ENCODE results near the gene SKIC3.

SKIC3 gene

GRCh38 chr5:95530416-95530815, 24.4 kb downstream of the SKIC3 start:
- DNase-seq, result no peak

GRCh38 chr5:95528565-95528964, 26.2 kb downstream of the SKIC3 start:
- no peak for DNase-seq

- no peak for DNase-seq
Measured at GRCh38 chr5:95526871-95527270, 27.9 kb downstream of the SKIC3 start.

GRCh38 chr5:95524423-95524822, 30.4 kb downstream of the SKIC3 start:
- DNase-seq, result no peak

GRCh38 chr5:95520206-95520605, 34.6 kb downstream of the SKIC3 start:
- DNase-seq, result no peak

- DNase-seq, result no peak
Measured at GRCh38 chr5:95519681-95520080, 35.1 kb downstream of the SKIC3 start.

- no peak for DNase-seq
Measured at GRCh38 chr5:95519151-95519550, 35.6 kb downstream of the SKIC3 start.

- no peak for DNase-seq
Measured at GRCh38 chr5:95518417-95518816, 36.4 kb downstream of the SKIC3 start.

GRCh38 chr5:95511606-95512005, 43.2 kb downstream of the SKIC3 start:
- no peak for DNase-seq

GRCh38 chr5:95508550-95508949, 46.2 kb downstream of the SKIC3 start:
- no peak for DNase-seq
